RPMI8226 (cell line): ENCODE data around the gene CARD11.
"Not testable (repeated sequence)": the region's sequence is repeated elsewhere in the genome, so short reads cannot be mapped to it uniquely, and the experiment has no call there.

Source experiments
- DNase-seq: peaks from one replicate; pipeline ENCODE4 v3.0.0-alpha.2; 2015

The CARD11 gene

GRCh38 chr7:2922866-2923265 lies 120.8 kb downstream of the CARD11 start:
- DNase-seq, result no peak

- DNase-seq, result no peak
These were observed 121.3 kb downstream of the CARD11 start for GRCh38 chr7:2922348-2922691.

- no peak for DNase-seq
These were observed 121.9 kb downstream of the CARD11 start for GRCh38 chr7:2921653-2922347.

- DNase-seq, result no peak
These were observed 122.6 kb downstream of the CARD11 start for GRCh38 chr7:2920956-2921652.

GRCh38 chr7:2920480-2920879 lies 123.2 kb downstream of the CARD11 start:
- DNase-seq, result not testable (repeated sequence)

- DNase-seq, result no peak
These were observed 123.6 kb downstream of the CARD11 start for GRCh38 chr7:2920041-2920440.

GRCh38 chr7:2919256-2919655 lies 124.4 kb downstream of the CARD11 start:
- DNase-seq, result no peak

- DNase-seq, result no peak
These were observed 125.3 kb downstream of the CARD11 start for GRCh38 chr7:2918406-2918805.

- no peak for DNase-seq
These were observed 128.6 kb downstream of the CARD11 start for GRCh38 chr7:2915023-2915422.

GRCh38 chr7:2913760-2914387 lies 129.8 kb downstream of the CARD11 start:
- DNase-seq, result no peak

GRCh38 chr7:2912684-2913439 lies 130.8 kb downstream of the CARD11 start:
- no peak for DNase-seq

- DNase-seq, result no peak
These were observed 132.2 kb downstream of the CARD11 start for GRCh38 chr7:2911466-2911865.

GRCh38 chr7:2909471-2910039 lies 134.1 kb downstream of the CARD11 start:
- no peak for DNase-seq

- DNase-seq, result no peak
These were observed 134.6 kb downstream of the CARD11 start for GRCh38 chr7:2909043-2909442.

GRCh38 chr7:2908103-2908683 lies 135.5 kb downstream of the CARD11 start:
- DNase-seq, result no peak

- DNase-seq, result no peak
These were observed 137.3 kb downstream of the CARD11 start for GRCh38 chr7:2906197-2906931.

- no peak for DNase-seq
These were observed 138.2 kb downstream of the CARD11 start for GRCh38 chr7:2905500-2905899.

- DNase-seq, result no peak
These were observed 138.6 kb downstream of the CARD11 start for GRCh38 chr7:2905027-2905426.

GRCh38 chr7:2904202-2904601 lies 139.5 kb downstream of the CARD11 start:
- no peak for DNase-seq

GRCh38 chr7:2903682-2904162 lies 139.9 kb downstream of the CARD11 start:
- DNase-seq, result no peak

GRCh38 chr7:2897023-2897422 lies 146.6 kb downstream of the CARD11 start:
- DNase-seq, result no peak

GRCh38 chr7:2896131-2896530 lies 147.5 kb downstream of the CARD11 start:
- no peak for DNase-seq
